Activated T-helper 17 cell treated with anti-CD3 and anti-CD28 coated beads, Interleukin-2, amount 50 U/mL, for 72 hours (primary cell): ENCODE measurements around the gene NEK4. TPM values are rescaled to one million over a fixed set of nuclear protein-coding genes. Genes with fewer than 3 reads are reported as not detected.

Experiments used
- ATAC-seq: fragments of 150-1000 bp; cut with Tn5 transposase; replicated peaks from 2 replicates; pipeline ENCODE4 v1.10.0; 2021; ENCODE audit warnings: mild to moderate bottlenecking, moderate library complexity
- H3K27ac Mint-ChIP-seq: one replicate; pipeline ENCODE4 v1.8.0; 2022; ENCODE audit warnings: mixed read lengths
- H3K27me3 Mint-ChIP-seq: one replicate; pipeline ENCODE4 v1.8.0; 2022; ENCODE audit warnings: mixed read lengths
- H3K36me3 Mint-ChIP-seq: one replicate; pipeline ENCODE4 v1.8.0; 2022; ENCODE audit warnings: low read depth, mild to moderate bottlenecking, mixed read lengths
- H3K4me1 Mint-ChIP-seq: one replicate; pipeline ENCODE4 v1.8.0; 2022; ENCODE audit warnings: mixed read lengths
- H3K4me3 Mint-ChIP-seq: one replicate; pipeline ENCODE4 v1.8.0; 2022; ENCODE audit warnings: mild to moderate bottlenecking, mixed read lengths
- H3K9me3 Mint-ChIP-seq: one replicate; pipeline ENCODE4 v1.8.0; 2022; ENCODE audit warnings: mixed read lengths
- total RNA-seq, 2 donors: library from RNA; stranded (reverse); gene quantifications; one replicate each; pipeline ENCODE4 v1.2.3, GENCODE V29; 2022

NEK4 gene
- total RNA-seq, 2 donors from 2014 or later: 3.1 to 17.7 TPM

GRCh38 chr3:52695798-52696671 is 74.7 kb downstream of the NEK4 start:
- Mint-ChIP-seq H3K27me3 (no peaks in the 10 kb centered on the region), H3K9me3 (no peaks in the 10 kb centered on the region), H3K36me3 (peaks cover 90% of the 10 kb centered on the region), H3K4me1 (peaks cover 22% of the 10 kb centered on the region), H3K27ac (peak overlapping the region; percentile 44), H3K4me3 (no peak overlapping the region)
- ATAC-seq: no peak

- H3K9me3 Mint-ChIP-seq: no peaks in the 10 kb centered on the region
- peaks cover 97% of the 10 kb centered on the region for H3K36me3 Mint-ChIP-seq
- peak overlapping the region; percentile 29 for H3K4me3 Mint-ChIP-seq
- no peak overlapping the region for H3K27ac Mint-ChIP-seq
- H3K4me1 Mint-ChIP-seq: peaks cover 30% of the 10 kb centered on the region
- ATAC-seq: peak; percentile 61
- H3K27me3 Mint-ChIP-seq: no peaks in the 10 kb centered on the region
These were observed 76.1 kb downstream of the NEK4 start for GRCh38 chr3:52694528-52695189.

GRCh38 chr3:52693071-52693470 is 77.7 kb downstream of the NEK4 start:
- peak overlapping the region; percentile 75 for H3K27ac Mint-ChIP-seq
- H3K9me3 Mint-ChIP-seq: no peaks in the 10 kb centered on the region
- H3K4me3 Mint-ChIP-seq: peak overlapping the region; percentile 29
- peaks cover 100% of the 10 kb centered on the region for H3K36me3 Mint-ChIP-seq
- H3K27me3 Mint-ChIP-seq: no peaks in the 10 kb centered on the region
- no peak for ATAC-seq
- peaks cover 46% of the 10 kb centered on the region for H3K4me1 Mint-ChIP-seq

- Mint-ChIP-seq H3K9me3 (no peaks in the 10 kb centered on the region), H3K27me3 (no peaks in the 10 kb centered on the region), H3K27ac (peak overlapping the region; percentile 96), H3K4me3 (peak overlapping the region; percentile 95), H3K36me3 (peaks cover 100% of the 10 kb centered on the region), H3K4me1 (peaks cover 51% of the 10 kb centered on the region)
- no peak for ATAC-seq
These were observed 80.2 kb downstream of the NEK4 start for GRCh38 chr3:52690560-52690959.

GRCh38 chr3:52689151-52689550 is 81.6 kb downstream of the NEK4 start:
- peak overlapping the region; percentile 95 for H3K4me3 Mint-ChIP-seq

GRCh38 chr3:52688266-52688665 is 82.5 kb downstream of the NEK4 start:
- Mint-ChIP-seq H3K9me3 (no peaks in the 10 kb centered on the region), H3K4me1 (peaks cover 49% of the 10 kb centered on the region), H3K4me3 (peak overlapping the region; percentile 95), H3K36me3 (peaks cover 98% of the 10 kb centered on the region), H3K27me3 (no peaks in the 10 kb centered on the region), H3K27ac (peak overlapping the region; percentile 96)
- no peak for ATAC-seq

More at GRCh38 chr3:52689151-52689550, 81.6 kb downstream of the NEK4 start:
- Mint-ChIP-seq H3K4me1 (peaks cover 56% of the 10 kb centered on the region), H3K27ac (peak overlapping the region; percentile 96), H3K36me3 (peaks cover 98% of the 10 kb centered on the region), H3K27me3 (no peaks in the 10 kb centered on the region), H3K9me3 (no peaks in the 10 kb centered on the region)
- peak; percentile 15 for ATAC-seq

- no peaks in the 10 kb centered on the region for H3K27me3 Mint-ChIP-seq
- H3K4me1 Mint-ChIP-seq: peaks cover 55% of the 10 kb centered on the region
- H3K36me3 Mint-ChIP-seq: peaks cover 98% of the 10 kb centered on the region
- peak; percentile 68 for ATAC-seq
- H3K27ac Mint-ChIP-seq: peak within 1 kb of the TSS; percentile 96
- H3K4me3 Mint-ChIP-seq: peak within 1 kb of the TSS; percentile 95
- H3K9me3 Mint-ChIP-seq: no peaks in the 10 kb centered on the region
These were observed 84.7 kb downstream of the NEK4 start, which contains the start of the genes GNL3 and PBRM1 for GRCh38 chr3:52685709-52686691. GNL3 (plus strand) TSS chr3:52686032; CDS start chr3:52686093, 61 bp downstream. PBRM1 (minus strand) TSS chr3:52685913.

- H3K9me3 Mint-ChIP-seq: no peaks in the 10 kb centered on the region
- peak; percentile 69 for ATAC-seq
- peak overlapping the region; percentile 96 for H3K27ac Mint-ChIP-seq
- peaks cover 98% of the 10 kb centered on the region for H3K36me3 Mint-ChIP-seq
- peaks cover 57% of the 10 kb centered on the region for H3K4me1 Mint-ChIP-seq
- H3K4me3 Mint-ChIP-seq: peak overlapping the region; percentile 95
- no peaks in the 10 kb centered on the region for H3K27me3 Mint-ChIP-seq
These were observed 85.4 kb downstream of the NEK4 start for GRCh38 chr3:52685285-52685708.

- peaks cover 98% of the 10 kb centered on the region for H3K36me3 Mint-ChIP-seq
- ATAC-seq: no peak
- H3K27ac Mint-ChIP-seq: peak overlapping the region; percentile 96
- no peaks in the 10 kb centered on the region for H3K27me3 Mint-ChIP-seq
- no peaks in the 10 kb centered on the region for H3K9me3 Mint-ChIP-seq
- H3K4me1 Mint-ChIP-seq: peaks cover 56% of the 10 kb centered on the region
- H3K4me3 Mint-ChIP-seq: peak overlapping the region; percentile 95
These were observed 86.6 kb downstream of the NEK4 start for GRCh38 chr3:52684184-52684583.

- no peak for ATAC-seq
- peaks cover 98% of the 10 kb centered on the region for H3K36me3 Mint-ChIP-seq
- peak overlapping the region; percentile 96 for H3K27ac Mint-ChIP-seq
- no peaks in the 10 kb centered on the region for H3K27me3 Mint-ChIP-seq
- H3K9me3 Mint-ChIP-seq: no peaks in the 10 kb centered on the region
- peaks cover 55% of the 10 kb centered on the region for H3K4me1 Mint-ChIP-seq
- peak overlapping the region; percentile 95 for H3K4me3 Mint-ChIP-seq
These were observed 87.1 kb downstream of the NEK4 start for GRCh38 chr3:52683611-52684010.

- H3K9me3 Mint-ChIP-seq: no peaks in the 10 kb centered on the region
- peak; percentile 63 for ATAC-seq
These were observed 88.7 kb downstream of the NEK4 start for GRCh38 chr3:52682016-52682415.

GRCh38 chr3:52681596-52681995 is 89.1 kb downstream of the NEK4 start:
- H3K4me1 Mint-ChIP-seq: peaks cover 44% of the 10 kb centered on the region
- H3K36me3 Mint-ChIP-seq: peaks cover 98% of the 10 kb centered on the region
- peak overlapping the region; percentile 89 for H3K27ac Mint-ChIP-seq
- H3K4me3 Mint-ChIP-seq: peak overlapping the region; percentile 69
- ATAC-seq: peak; percentile 0
- no peaks in the 10 kb centered on the region for H3K9me3 Mint-ChIP-seq
- no peaks in the 10 kb centered on the region for H3K27me3 Mint-ChIP-seq

More at GRCh38 chr3:52682016-52682415, 88.7 kb downstream of the NEK4 start:
- Mint-ChIP-seq H3K36me3 (peaks cover 98% of the 10 kb centered on the region), H3K27me3 (no peaks in the 10 kb centered on the region), H3K27ac (peak overlapping the region; percentile 89), H3K4me1 (peaks cover 42% of the 10 kb centered on the region), H3K4me3 (peak overlapping the region; percentile 69)

- peak overlapping the region; percentile 69 for H3K4me3 Mint-ChIP-seq
- no peaks in the 10 kb centered on the region for H3K27me3 Mint-ChIP-seq
- ATAC-seq: no peak
- peaks cover 49% of the 10 kb centered on the region for H3K4me1 Mint-ChIP-seq
- no peaks in the 10 kb centered on the region for H3K9me3 Mint-ChIP-seq
- peaks cover 100% of the 10 kb centered on the region for H3K36me3 Mint-ChIP-seq
- peak overlapping the region; percentile 89 for H3K27ac Mint-ChIP-seq
These were observed 90.9 kb downstream of the NEK4 start for GRCh38 chr3:52679811-52680210.

- no peaks in the 10 kb centered on the region for H3K9me3 Mint-ChIP-seq
- H3K36me3 Mint-ChIP-seq: peaks cover 98% of the 10 kb centered on the region
- H3K4me3 Mint-ChIP-seq: peak overlapping the region; percentile 0
- no peak for ATAC-seq
- no peaks in the 10 kb centered on the region for H3K27me3 Mint-ChIP-seq
- H3K27ac Mint-ChIP-seq: peak overlapping the region; percentile 47
- H3K4me1 Mint-ChIP-seq: peaks cover 44% of the 10 kb centered on the region
These were observed 91.6 kb downstream of the NEK4 start for GRCh38 chr3:52679199-52679538.
